Progenitor cell of endocrine pancreas (in vitro differentiated cells): ENCODE results near the gene SULT1C4. TPM values are rescaled to one million over a fixed set of nuclear protein-coding genes. Genes with fewer than 3 reads are reported as not detected.
A peak's percentile ranks its signal among the peaks of the same experiment; 100 is the strongest.

Experiments used
- DNase-seq: peaks from one replicate; pipeline ENCODE4 v3.0.0; 2021; ENCODE audit warnings: low spot score; ENCODE audit not compliant: unreplicated experiment
- H3K27ac Mint-ChIP-seq: 2 replicates; pipeline ENCODE4 v1.8.0; 2021; ENCODE audit warnings: mild to moderate bottlenecking, moderate library complexity, mixed read lengths
- H3K27me3 Mint-ChIP-seq: 2 replicates; pipeline ENCODE4 v1.8.0; 2021; ENCODE audit warnings: mixed read lengths
- H3K36me3 Mint-ChIP-seq: 2 replicates; pipeline ENCODE4 v1.8.0; 2022; ENCODE audit warnings: mixed read lengths; ENCODE audit not compliant: insufficient read depth
- H3K4me1 Mint-ChIP-seq: 2 replicates; pipeline ENCODE4 v1.8.0; 2021; ENCODE audit warnings: low read depth, mixed read lengths
- H3K4me3 Mint-ChIP-seq: 2 replicates; pipeline ENCODE4 v1.8.0; 2021; ENCODE audit warnings: low read depth, mild to moderate bottlenecking, moderate library complexity, mixed read lengths
- H3K9me3 Mint-ChIP-seq: 2 replicates; pipeline ENCODE4 v1.8.0; 2021; ENCODE audit warnings: low read depth, mixed read lengths
- total RNA-seq: library from RNA; stranded (reverse); gene quantifications from 2 replicates; pipeline ENCODE4 v1.2.1, GENCODE V29; 2021
- TF ChIP-seq, protein P1 (sequence below): fragments of 200-600 bp; sonication (generic); IDR thresholded peaks from one replicate; pipeline ENCODE4 v1.5.0; 2021; ENCODE audit warnings: antibody characterized with exemption, mild to moderate bottlenecking; ENCODE audit not compliant: unreplicated experiment

The SULT1C4 gene
- total RNA-seq, 1 donor from 2014 or later: 35.5 TPM

DNA sequence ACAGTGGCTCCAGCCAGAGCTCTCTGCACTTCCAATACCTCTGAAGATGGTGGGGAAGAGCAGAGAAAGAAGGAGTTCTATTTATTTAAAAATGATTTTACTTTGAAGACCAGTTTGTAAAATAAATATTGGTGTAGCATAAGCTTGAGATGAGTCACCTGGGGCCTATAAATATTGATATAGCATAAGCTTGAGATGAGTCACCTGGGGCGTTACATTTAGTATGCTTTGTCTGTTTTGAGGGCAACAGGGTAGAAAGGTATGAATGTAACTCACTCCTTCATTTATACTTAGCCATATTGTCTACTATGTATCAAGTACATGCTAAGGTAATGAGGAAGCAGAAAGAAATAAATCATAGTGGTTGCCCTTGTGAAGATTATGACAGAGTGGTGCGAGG lies 7.7 kb upstream of the SULT1C4 start:
- Mint-ChIP-seq H3K36me3 (no peaks in the 10 kb centered on the region), H3K9me3 (no peaks in the 10 kb centered on the region)
- TF ChIP-seq, protein P1, sequence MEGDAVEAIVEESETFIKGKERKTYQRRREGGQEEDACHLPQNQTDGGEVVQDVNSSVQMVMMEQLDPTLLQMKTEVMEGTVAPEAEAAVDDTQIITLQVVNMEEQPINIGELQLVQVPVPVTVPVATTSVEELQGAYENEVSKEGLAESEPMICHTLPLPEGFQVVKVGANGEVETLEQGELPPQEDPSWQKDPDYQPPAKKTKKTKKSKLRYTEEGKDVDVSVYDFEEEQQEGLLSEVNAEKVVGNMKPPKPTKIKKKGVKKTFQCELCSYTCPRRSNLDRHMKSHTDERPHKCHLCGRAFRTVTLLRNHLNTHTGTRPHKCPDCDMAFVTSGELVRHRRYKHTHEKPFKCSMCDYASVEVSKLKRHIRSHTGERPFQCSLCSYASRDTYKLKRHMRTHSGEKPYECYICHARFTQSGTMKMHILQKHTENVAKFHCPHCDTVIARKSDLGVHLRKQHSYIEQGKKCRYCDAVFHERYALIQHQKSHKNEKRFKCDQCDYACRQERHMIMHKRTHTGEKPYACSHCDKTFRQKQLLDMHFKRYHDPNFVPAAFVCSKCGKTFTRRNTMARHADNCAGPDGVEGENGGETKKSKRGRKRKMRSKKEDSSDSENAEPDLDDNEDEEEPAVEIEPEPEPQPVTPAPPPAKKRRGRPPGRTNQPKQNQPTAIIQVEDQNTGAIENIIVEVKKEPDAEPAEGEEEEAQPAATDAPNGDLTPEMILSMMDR: no peak

GRCh38 chr2:108376774-108377173 lies 980 bp upstream of the SULT1C4 start:
- no peaks in the 10 kb centered on the region for H3K9me3 Mint-ChIP-seq
- peaks cover 48% of the 10 kb centered on the region for H3K4me1 Mint-ChIP-seq
- TF ChIP-seq, protein P1: no peak

More for the DNA sequence above, 7.7 kb upstream of the SULT1C4 start:
- no peak overlapping the region for H3K27ac Mint-ChIP-seq
- H3K4me1 Mint-ChIP-seq: peaks cover 16% of the 10 kb centered on the region
- H3K4me3 Mint-ChIP-seq: no peak overlapping the region
- DNase-seq: no peak
- H3K27me3 Mint-ChIP-seq: no peaks in the 10 kb centered on the region

DNA sequence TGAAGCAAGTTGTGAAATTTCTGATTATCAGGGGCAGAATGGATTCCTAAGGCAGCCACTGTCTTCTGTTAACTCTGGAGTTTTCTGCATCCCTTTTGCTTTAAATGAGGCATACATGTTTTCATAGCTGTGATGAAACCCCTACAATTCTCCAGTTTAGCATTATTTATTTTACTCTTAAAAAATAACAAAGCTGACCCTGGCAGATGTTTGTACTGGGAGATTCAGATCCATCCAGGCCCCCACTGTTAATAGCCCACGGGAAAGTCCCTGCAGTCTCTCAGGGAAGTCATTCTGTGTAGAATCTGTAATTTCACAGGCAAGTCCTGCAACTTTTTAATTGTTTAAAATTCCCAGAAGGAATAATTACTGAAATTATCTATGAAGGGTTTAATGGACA lies 353 bp upstream of the SULT1C4 start:
- Mint-ChIP-seq H3K27ac (peak overlapping the region; percentile 98), H3K4me1 (peaks cover 52% of the 10 kb centered on the region), H3K4me3 (peak overlapping the region; percentile 78), H3K27me3 (no peaks in the 10 kb centered on the region), H3K36me3 (peaks cover 16% of the 10 kb centered on the region), H3K9me3 (no peaks in the 10 kb centered on the region)
- DNase-seq: no peak
- TF ChIP-seq, protein P1: no peak

More at GRCh38 chr2:108376774-108377173, 980 bp upstream of the SULT1C4 start:
- H3K4me3 Mint-ChIP-seq: peak overlapping the region; percentile 78
- H3K36me3 Mint-ChIP-seq: peaks cover 11% of the 10 kb centered on the region
- H3K27ac Mint-ChIP-seq: peak overlapping the region; percentile 98
- H3K27me3 Mint-ChIP-seq: no peaks in the 10 kb centered on the region
- DNase-seq: no peak

- TF ChIP-seq, protein P1: no peak
- Mint-ChIP-seq H3K4me3 (peak overlapping the region; percentile 78), H3K27ac (peak overlapping the region; percentile 98), H3K9me3 (no peaks in the 10 kb centered on the region), H3K4me1 (peaks cover 48% of the 10 kb centered on the region), H3K36me3 (peaks cover 29% of the 10 kb centered on the region), H3K27me3 (no peaks in the 10 kb centered on the region)
- DNase-seq: no peak
These were observed 1.1 kb downstream of the SULT1C4 start for GRCh38 chr2:108378851-108379250.

DNA sequence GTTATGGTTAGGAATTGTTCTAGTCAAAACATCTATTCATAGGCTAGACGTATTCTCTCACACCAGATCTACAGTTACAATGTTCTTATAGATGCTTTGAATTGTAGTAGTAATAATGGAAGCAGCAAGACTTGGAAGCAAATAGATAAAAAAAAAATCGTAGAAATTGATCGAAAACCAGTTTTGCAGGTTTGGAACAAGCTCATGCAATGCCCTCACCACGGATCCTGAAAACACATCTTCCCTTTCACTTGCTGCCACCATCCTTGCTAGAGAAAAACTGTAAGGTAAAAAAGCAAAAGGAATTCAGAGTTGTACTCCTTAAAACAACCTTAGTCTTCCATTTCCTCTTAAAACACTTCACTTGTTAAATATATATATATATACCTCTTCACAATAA lies 4.4 kb downstream of the SULT1C4 start:
- no peak overlapping the region for H3K27ac Mint-ChIP-seq
- peaks cover 42% of the 10 kb centered on the region for H3K4me1 Mint-ChIP-seq

More for the DNA sequence above, 4.4 kb downstream of the SULT1C4 start:
- Mint-ChIP-seq H3K36me3 (peaks cover 39% of the 10 kb centered on the region), H3K9me3 (no peaks in the 10 kb centered on the region), H3K27me3 (no peaks in the 10 kb centered on the region), H3K4me3 (peak overlapping the region; percentile 27)
- TF ChIP-seq, protein P1: no peak
- DNase-seq: no peak
